ENCODE results near the gene ANKRD53. TPM values are rescaled to one million over a fixed set of nuclear protein-coding genes. Genes with fewer than 3 reads are reported as not detected.

Gene ANKRD53
- total and polyA plus RNA-seq, 4 experiments from 2014 or later, result 0.20 TPM; not detected in 3

DNA sequence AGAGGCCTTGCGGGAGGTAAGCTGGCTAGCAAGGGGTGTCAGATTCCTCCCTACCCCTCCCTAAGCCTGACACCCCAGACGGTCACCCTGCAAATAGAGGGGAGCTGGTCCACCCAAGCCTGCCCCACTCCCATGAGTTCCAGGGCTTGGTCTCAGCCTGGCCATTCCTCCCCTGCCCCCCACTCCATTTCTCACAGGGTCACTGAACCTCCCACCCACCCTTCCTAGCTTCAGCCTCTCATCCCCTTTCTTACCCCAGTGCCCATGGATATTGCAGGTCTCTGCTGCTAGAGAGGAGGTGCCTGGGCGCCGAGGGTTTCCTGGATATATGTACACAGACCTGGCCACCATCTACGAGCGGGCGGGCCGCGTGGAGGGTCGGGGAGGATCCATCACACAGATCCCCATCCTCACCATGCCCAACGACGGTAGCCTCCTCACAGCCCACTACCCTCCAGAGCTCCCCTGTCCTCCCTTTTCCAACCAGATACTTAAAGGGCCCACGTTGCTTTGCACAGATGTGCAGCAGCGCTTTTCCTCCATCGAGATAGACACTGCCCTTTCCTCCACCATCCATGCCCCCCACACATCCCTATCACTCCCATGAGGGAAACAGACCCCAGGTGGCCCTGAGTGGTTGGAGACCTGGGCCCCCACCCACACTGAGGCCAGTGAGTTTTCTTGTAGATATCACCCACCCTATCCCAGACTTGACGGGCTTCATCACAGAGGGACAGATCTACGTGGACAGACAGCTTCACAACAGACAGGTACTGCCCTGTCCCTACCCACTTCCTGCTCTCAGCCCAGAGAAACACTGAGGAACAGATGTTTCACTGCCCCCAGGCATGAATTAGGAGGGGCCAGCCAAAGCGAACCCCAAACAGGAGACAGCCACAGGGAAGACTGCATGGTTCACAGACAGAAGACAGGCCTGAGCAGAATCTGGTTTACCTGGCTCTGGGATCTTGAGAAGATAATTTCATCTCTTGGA is 15.2 kb upstream of the ANKRD53 start:
- DNase-seq, result no peak
- Mint-ChIP-seq H3K4me3 (peak overlapping the region in 3 of 8 donors; percentile 2 to 26 (median 10)), H3K27me3 (peaks cover 8 to 30% of the 10 kb centered on the region in 2 donors), H3K36me3 (no peaks in the 10 kb centered on the region), H3K9me3 (no peaks in the 10 kb centered on the region), H3K27ac (no peak overlapping the region), H3K4me1 (peaks cover 3 to 10% (median 6%) of the 10 kb centered on the region in 4 donors)
- ChIA-PET CTCF (ENCODE audit: partially characterized antibody) (interaction anchor here (0.9 to 5.2 kb wide), 7 partner anchors 12 to 42 kb away, joined by 3 to 71 read pairs (median 24); no protein-coding TSS in a partner anchor), POLR2A (ENCODE audit: partially characterized antibody) (interaction anchor here (1.4 to 1.6 kb wide), 2 partner anchors 12 to 22 kb away, joined by 5 read pairs; no protein-coding TSS in a partner anchor)
- peaks cover 7% of the 10 kb centered on the region for H3K27me3 ChIP-seq (ENCODE audit: insufficient read depth, low read length)
- no peaks in the 10 kb centered on the region for H3K36me3 ChIP-seq (ENCODE audit: insufficient read depth, low read length)
- intact Hi-C loops (cut with micrococcal nuclease), result no loop called here
- no peak overlapping the region for H3K27ac ChIP-seq (ENCODE audit: low read depth, low read length)
- peaks cover 5% of the 10 kb centered on the region for H3K4me1 ChIP-seq (ENCODE audit: insufficient read depth, low read length)
- no peaks in the 10 kb centered on the region for H3K9me3 ChIP-seq (ENCODE audit: control insufficient read depth in 1 of 2, low read length in 2 of 2)
- no peak overlapping the region for H3K4me3 ChIP-seq (ENCODE audit: low read length in 2 of 2)

DNA sequence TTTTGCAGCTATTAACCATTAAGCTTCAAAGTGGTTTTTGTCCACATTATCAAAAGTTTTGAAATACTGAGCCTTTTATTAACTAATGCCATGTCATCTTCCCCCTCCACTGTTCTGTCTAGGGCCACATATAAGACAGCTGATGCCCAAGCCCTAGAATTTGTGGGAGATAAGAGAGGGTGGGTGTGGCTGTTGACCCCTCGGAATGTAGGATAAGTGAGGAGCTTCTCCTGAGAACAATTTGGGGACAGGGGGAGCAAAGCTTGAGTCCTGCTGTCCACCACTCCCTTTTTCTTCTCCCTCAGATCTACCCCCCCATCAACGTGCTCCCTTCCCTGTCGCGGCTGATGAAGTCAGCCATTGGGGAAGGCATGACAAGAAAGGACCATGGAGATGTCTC is 14.3 kb upstream of the ANKRD53 start:
- Histone ChIP-seq H3K9me3 (ENCODE audit: control insufficient read depth in 1 of 2, low read length in 2 of 2) (no peaks in the 10 kb centered on the region), H3K27me3 (ENCODE audit: insufficient read depth, low read length) (peaks cover 7% of the 10 kb centered on the region), H3K36me3 (ENCODE audit: insufficient read depth, low read length) (no peaks in the 10 kb centered on the region), H3K27ac (ENCODE audit: low read depth, low read length) (no peak overlapping the region), H3K4me3 (ENCODE audit: low read length in 2 of 2) (no peak overlapping the region), H3K4me1 (ENCODE audit: insufficient read depth, low read length) (peaks cover 5% of the 10 kb centered on the region)
- no peak for DNase-seq
- H3K9me3 Mint-ChIP-seq, result no peaks in the 10 kb centered on the region
- POLR2A ChIA-PET (ENCODE audit: partially characterized antibody), result interaction anchor here (1.4 to 1.6 kb wide), 2 partner anchors 11 to 21 kb away, joined by 5 read pairs; no protein-coding TSS in a partner anchor
- peaks cover 8 to 28% of the 10 kb centered on the region in 2 donors for H3K27me3 Mint-ChIP-seq
- H3K27ac Mint-ChIP-seq, result no peak overlapping the region
- intact Hi-C loops (cut with micrococcal nuclease), result loop anchor here (2.0 kb wide), 1 partner anchor 21 kb away; no protein-coding TSS in a partner anchor
- peak overlapping the region in 1 of 8 donors; percentile 42 for H3K4me3 Mint-ChIP-seq
- no peaks in the 10 kb centered on the region for H3K36me3 Mint-ChIP-seq
- CTCF ChIA-PET (ENCODE audit: partially characterized antibody), result interaction anchor here (0.7 to 5.2 kb wide), 13 partner anchors 9 to 246 kb away, joined by 3 to 71 read pairs (median 12); partner anchors contain the start of gene ANKRD53
- peaks cover 3 to 10% (median 6%) of the 10 kb centered on the region in 4 donors for H3K4me1 Mint-ChIP-seq

DNA sequence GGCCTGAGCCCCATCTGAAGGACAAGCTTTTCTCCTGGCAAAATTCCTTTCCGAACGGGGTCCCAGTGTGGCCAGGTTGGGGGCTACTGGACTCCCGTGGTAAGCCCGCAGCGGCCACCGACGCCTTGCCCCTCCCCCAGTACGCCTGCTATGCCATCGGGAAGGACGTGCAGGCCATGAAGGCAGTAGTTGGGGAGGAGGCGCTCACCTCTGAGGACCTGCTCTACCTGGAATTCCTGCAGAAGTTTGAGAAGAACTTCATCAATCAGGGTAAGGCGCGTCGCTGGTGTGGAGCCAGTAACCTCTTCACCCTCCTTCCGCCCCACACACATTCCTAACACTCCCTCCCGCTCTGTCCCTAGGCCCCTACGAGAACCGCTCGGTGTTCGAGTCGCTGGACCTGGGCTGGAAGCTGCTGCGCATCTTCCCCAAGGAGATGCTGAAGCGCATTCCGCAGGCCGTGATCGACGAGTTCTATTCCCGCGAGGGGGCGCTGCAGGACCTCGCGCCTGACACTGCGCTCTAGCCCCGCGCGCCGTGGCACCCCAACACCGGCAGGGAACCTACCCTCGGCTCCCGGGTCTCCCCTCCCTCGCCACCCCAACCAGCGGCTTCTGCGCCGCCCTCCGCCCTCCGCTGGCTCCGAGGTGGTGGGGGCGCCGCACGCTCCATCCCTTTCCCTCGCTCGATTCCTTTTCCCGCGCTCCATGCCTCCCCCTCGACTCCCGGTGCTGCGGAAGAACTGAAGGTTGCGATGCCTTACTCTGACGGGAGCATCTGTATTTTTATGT is 13.6 kb upstream of the ANKRD53 start:
- H3K4me3 Mint-ChIP-seq, result peak overlapping the region; percentile 80 to 91 (median 87)
- H3K9me3 Mint-ChIP-seq, result no peaks in the 10 kb centered on the region
- H3K9me3 ChIP-seq (ENCODE audit: control insufficient read depth in 1 of 2, low read length in 2 of 2), result no peaks in the 10 kb centered on the region
- DNase-seq, result peak; percentile 77 to 81 (median 78)
- H3K4me1 Mint-ChIP-seq, result peaks cover 2 to 10% (median 6%) of the 10 kb centered on the region in 4 donors
- intact Hi-C loops (cut with micrococcal nuclease), result loop anchor here (1.0 to 2.0 kb wide), 4 partner anchors 13 to 37 kb away; no protein-coding TSS in a partner anchor
- ChIA-PET POLR2A (ENCODE audit: partially characterized antibody) (interaction anchor here (1.2 to 1.6 kb wide), 3 partner anchors 10 to 20 kb away, joined by 3 to 5 read pairs (median 5); no protein-coding TSS in a partner anchor), CTCF (ENCODE audit: partially characterized antibody) (interaction anchor here (0.7 to 5.2 kb wide), 15 partner anchors 10 to 245 kb away, joined by 3 to 71 read pairs (median 9); partner anchors contain the start of gene ANKRD53)
- peaks cover 8 to 28% of the 10 kb centered on the region in 2 donors for H3K27me3 Mint-ChIP-seq
- peak overlapping the region in 6 of 7 donors; percentile 2 to 87 (median 71) for H3K27ac Mint-ChIP-seq
- H3K36me3 ChIP-seq (ENCODE audit: insufficient read depth, low read length), result no peaks in the 10 kb centered on the region
- peaks cover 5% of the 10 kb centered on the region for H3K4me1 ChIP-seq (ENCODE audit: insufficient read depth, low read length)
- peak overlapping the region in 1 of 2 donors; percentile 55 for H3K4me3 ChIP-seq (ENCODE audit: low read length in 2 of 2)
- no peak overlapping the region for H3K27ac ChIP-seq (ENCODE audit: low read depth, low read length)
- H3K27me3 ChIP-seq (ENCODE audit: insufficient read depth, low read length), result peaks cover 7% of the 10 kb centered on the region
- no peaks in the 10 kb centered on the region for H3K36me3 Mint-ChIP-seq

DNA sequence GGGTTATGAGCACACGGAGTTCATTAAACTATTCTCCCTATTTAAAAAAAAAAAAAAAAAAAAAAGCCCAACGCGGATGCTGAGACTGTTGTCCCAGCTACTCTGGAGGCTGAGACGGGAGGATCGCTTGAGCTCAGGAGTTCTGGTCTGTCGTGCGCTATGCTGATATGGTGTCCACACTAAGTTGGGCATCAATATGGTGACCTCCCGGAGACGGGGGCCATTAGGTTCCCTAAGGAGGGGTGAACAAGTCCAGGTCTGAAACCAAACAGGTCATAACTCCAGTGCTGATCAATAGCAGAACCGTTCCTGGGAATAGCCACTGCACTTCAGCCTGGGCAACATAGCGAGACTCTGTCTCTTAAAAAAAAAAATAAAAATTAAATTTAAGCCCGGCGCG is 12.9 kb upstream of the ANKRD53 start:
- no peaks in the 10 kb centered on the region for H3K36me3 ChIP-seq (ENCODE audit: insufficient read depth, low read length)
- Mint-ChIP-seq H3K36me3 (no peaks in the 10 kb centered on the region), H3K27ac (peak overlapping the region in 1 of 7 donors; percentile 2), H3K9me3 (no peaks in the 10 kb centered on the region), H3K4me1 (peaks cover 2 to 10% (median 6%) of the 10 kb centered on the region in 4 donors), H3K27me3 (peaks cover 8 to 25% of the 10 kb centered on the region in 2 donors), H3K4me3 (peak overlapping the region; percentile 80 to 91 (median 87))
- no peak for DNase-seq
- peak overlapping the region in 1 of 2 donors; percentile 55 for H3K4me3 ChIP-seq (ENCODE audit: low read length in 2 of 2)
- peaks cover 5% of the 10 kb centered on the region for H3K4me1 ChIP-seq (ENCODE audit: insufficient read depth, low read length)
- intact Hi-C loops (cut with micrococcal nuclease), result loop anchor here (1.0 to 2.0 kb wide), 4 partner anchors 12 to 36 kb away; no protein-coding TSS in a partner anchor
- POLR2A ChIA-PET (ENCODE audit: partially characterized antibody), result interaction anchor here (1.2 kb wide), 1 partner anchor 19 kb away, joined by 3 read pairs; no protein-coding TSS in a partner anchor
- no peaks in the 10 kb centered on the region for H3K9me3 ChIP-seq (ENCODE audit: control insufficient read depth in 1 of 2, low read length in 2 of 2)
- peaks cover 7% of the 10 kb centered on the region for H3K27me3 ChIP-seq (ENCODE audit: insufficient read depth, low read length)
- H3K27ac ChIP-seq (ENCODE audit: low read depth, low read length), result no peak overlapping the region
- CTCF ChIA-PET (ENCODE audit: partially characterized antibody), result interaction anchor here (0.6 to 5.2 kb wide), 11 partner anchors 9 to 105 kb away, joined by 3 to 71 read pairs (median 12); partner anchors contain the start of gene ANKRD53

DNA sequence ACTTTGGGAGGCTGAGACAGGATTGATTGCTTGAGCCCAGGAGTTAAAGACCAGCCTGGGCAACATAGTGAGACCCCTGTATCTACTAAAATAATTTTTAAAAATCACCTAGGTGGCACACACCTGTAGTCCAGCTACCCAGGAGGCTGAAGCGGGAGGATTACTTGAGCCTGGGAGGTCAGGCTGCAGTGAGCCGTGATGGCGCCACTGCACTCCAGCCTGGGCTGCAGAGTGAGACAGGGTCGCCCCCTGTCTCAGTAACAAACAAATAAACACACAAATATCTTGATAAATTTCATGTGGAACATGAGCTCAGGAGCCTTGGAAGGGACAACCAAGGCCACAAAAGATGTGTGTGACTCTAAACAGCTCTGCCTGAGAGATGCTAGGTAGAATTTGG is 11.7 kb upstream of the ANKRD53 start:
- H3K27ac Mint-ChIP-seq, result no peak overlapping the region
- Histone ChIP-seq H3K27ac (ENCODE audit: low read depth, low read length) (no peak overlapping the region), H3K36me3 (ENCODE audit: insufficient read depth, low read length) (no peaks in the 10 kb centered on the region), H3K4me1 (ENCODE audit: insufficient read depth, low read length) (peaks cover 5% of the 10 kb centered on the region), H3K4me3 (ENCODE audit: low read length in 2 of 2) (no peak overlapping the region), H3K27me3 (ENCODE audit: insufficient read depth, low read length) (peaks cover 7% of the 10 kb centered on the region), H3K9me3 (ENCODE audit: control insufficient read depth in 1 of 2, low read length in 2 of 2) (no peaks in the 10 kb centered on the region)
- peaks cover 2 to 10% (median 6%) of the 10 kb centered on the region in 4 donors for H3K4me1 Mint-ChIP-seq
- no peak overlapping the region for H3K4me3 Mint-ChIP-seq
- ChIA-PET POLR2A (ENCODE audit: partially characterized antibody) (interaction anchor here (0.9 kb wide), 1 partner anchor 18 kb away, joined by 4 read pairs; no protein-coding TSS in a partner anchor), CTCF (ENCODE audit: partially characterized antibody) (interaction anchor here (0.7 to 5.2 kb wide), 8 partner anchors 8 to 209 kb away, joined by 3 to 71 read pairs (median 21); partner anchors contain the start of gene ANKRD53)
- no peaks in the 10 kb centered on the region for H3K36me3 Mint-ChIP-seq
- intact Hi-C loops (cut with micrococcal nuclease), result no loop called here
- DNase-seq, result no peak
- H3K27me3 Mint-ChIP-seq, result peaks cover 8 to 17% of the 10 kb centered on the region in 2 donors
- H3K9me3 Mint-ChIP-seq, result no peaks in the 10 kb centered on the region

DNA sequence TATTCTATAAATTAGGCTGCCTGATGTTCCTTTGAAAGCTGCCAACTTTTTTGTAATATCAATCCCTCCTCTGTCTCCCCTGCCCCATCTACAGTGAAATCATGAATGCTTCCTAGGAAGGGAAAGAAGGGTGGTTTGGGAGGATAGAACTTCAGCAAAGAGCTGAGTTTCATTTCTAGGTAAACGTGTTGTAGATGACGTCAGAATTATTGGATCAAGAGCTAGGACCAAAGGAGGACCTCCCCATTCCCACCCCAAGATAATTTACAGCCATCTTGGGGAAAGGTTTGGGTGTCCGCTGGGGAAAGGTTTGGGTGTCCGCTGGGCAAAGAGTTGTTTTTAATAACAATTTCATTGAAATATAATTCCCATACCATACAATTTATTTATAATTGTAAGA is 11.2 kb upstream of the ANKRD53 start:
- Histone ChIP-seq H3K27ac (ENCODE audit: low read depth, low read length) (no peak overlapping the region), H3K4me1 (ENCODE audit: insufficient read depth, low read length) (peaks cover 5% of the 10 kb centered on the region), H3K9me3 (ENCODE audit: control insufficient read depth in 1 of 2, low read length in 2 of 2) (no peaks in the 10 kb centered on the region), H3K4me3 (ENCODE audit: low read length in 2 of 2) (no peak overlapping the region), H3K36me3 (ENCODE audit: insufficient read depth, low read length) (no peaks in the 10 kb centered on the region), H3K27me3 (ENCODE audit: insufficient read depth, low read length) (peaks cover 7% of the 10 kb centered on the region)
- Mint-ChIP-seq H3K4me3 (no peak overlapping the region), H3K27ac (no peak overlapping the region), H3K9me3 (no peaks in the 10 kb centered on the region), H3K27me3 (peaks cover 8 to 12% of the 10 kb centered on the region in 2 donors), H3K36me3 (no peaks in the 10 kb centered on the region), H3K4me1 (peaks cover 2 to 10% (median 6%) of the 10 kb centered on the region in 4 donors)
- no peak for DNase-seq
- ChIA-PET POLR2A (ENCODE audit: partially characterized antibody) (interaction anchor here (0.9 kb wide), 1 partner anchor 17 kb away, joined by 4 read pairs; no protein-coding TSS in a partner anchor), CTCF (ENCODE audit: partially characterized antibody) (interaction anchor here (0.9 to 5.2 kb wide), 5 partner anchors 8 to 34 kb away, joined by 3 to 71 read pairs (median 39); partner anchors contain the start of gene ANKRD53)
- intact Hi-C loops (cut with micrococcal nuclease), result no loop called here
